Keratinocyte (primary cell): ENCODE measurements around the gene AMN. TPM values are rescaled to one million over a fixed set of nuclear protein-coding genes. Genes with fewer than 3 reads are reported as not detected.
"Not testable (repeated sequence)": the region's sequence is repeated elsewhere in the genome, so short reads cannot be mapped to it uniquely, and the experiment has no call there.

Experiments used
- DNase-seq: peaks from one replicate; pipeline ENCODE4 v3.0.0-alpha.2; 2011; ENCODE audit warnings: low read depth, missing footprints, low spot score
- FAIRE-seq: peaks from 2 replicates; lab custom pipeline; 2011; peaks lifted over from hg19 to GRCh38; lab: Jason Lieb, UNC
- H2AFZ ChIP-seq: 2 replicates; pipeline ENCODE4 v1.6.0; 2012; ENCODE audit warnings: low read length, control low read depth, inconsistent platforms; ENCODE audit not compliant: control insufficient read depth
- H3K27ac ChIP-seq: 2 replicates; pipeline ENCODE4 v1.5.1; 2011; ENCODE audit warnings: low read length; ENCODE audit not compliant: control insufficient read depth, insufficient read depth
- H3K27me3 ChIP-seq: 3 replicates; pipeline ENCODE4 v1.6.0; 2011; ENCODE audit warnings: low read length; ENCODE audit not compliant: control insufficient read depth, insufficient read depth; ENCODE audit errors: extremely low read depth
- H3K36me3 ChIP-seq, 2 experiments: 2 replicates in 1 of 2; 3 replicates in 1 of 2; pipeline ENCODE4 v1.5.1; 2011; ENCODE audit warnings: low read length in 2 of 2, mild to moderate bottlenecking in 1 of 2; ENCODE audit not compliant: control insufficient read depth in 2 of 2, insufficient read depth in 2 of 2; ENCODE audit errors: extremely low read depth in 1 of 2
- H3K4me1 ChIP-seq: 3 replicates; pipeline ENCODE4 v1.5.1; 2011; ENCODE audit warnings: low read length; ENCODE audit not compliant: control insufficient read depth, insufficient read depth; ENCODE audit errors: extremely low read depth
- H3K4me2 ChIP-seq: 3 replicates; pipeline ENCODE4 v1.6.0; 2011; ENCODE audit warnings: low read depth, low read length; ENCODE audit not compliant: control insufficient read depth, insufficient read depth; ENCODE audit errors: extremely low read depth
- H3K4me3 ChIP-seq, 3 experiments: fragments of 200-600 bp in 1 of 3; sonication (generic) in 1 of 3; 2 replicates in 2 of 3; 3 replicates in 1 of 3; pipeline ENCODE4 v1.5.1; 2011 to 2016; ENCODE audit warnings: low read length in 3 of 3, mild to moderate bottlenecking in 3 of 3, control low read depth in 2 of 3, inconsistent platforms in 1 of 3, low read depth in 1 of 3, mixed read lengths in 1 of 3, mixed run types in 1 of 3, moderate library complexity in 1 of 3; ENCODE audit not compliant: control insufficient read depth in 2 of 3, insufficient read depth in 2 of 3; ENCODE audit errors: extremely low read depth in 1 of 3
- H3K79me2 ChIP-seq: 2 replicates; pipeline ENCODE4 v1.6.0; 2012; ENCODE audit warnings: low read length; ENCODE audit not compliant: control insufficient read depth, insufficient read depth
- H3K9ac ChIP-seq: 3 replicates; pipeline ENCODE4 v1.6.0; 2011; ENCODE audit warnings: low read length; ENCODE audit not compliant: control insufficient read depth, insufficient read depth; ENCODE audit errors: extremely low read depth
- H3K9me1 ChIP-seq: 3 replicates; pipeline ENCODE4 v1.6.0; 2011; ENCODE audit warnings: low read length; ENCODE audit not compliant: control insufficient read depth, insufficient read depth; ENCODE audit errors: extremely low read depth
- H3K9me3 ChIP-seq: 2 replicates; pipeline ENCODE4 v1.5.1; 2012; ENCODE audit warnings: low read depth, low read length; ENCODE audit not compliant: control insufficient read depth
- H4K20me1 ChIP-seq: 3 replicates; pipeline ENCODE4 v1.6.0; 2011; ENCODE audit warnings: low read length; ENCODE audit not compliant: control insufficient read depth, insufficient read depth; ENCODE audit errors: extremely low read depth
- CTCF ChIP-seq, 3 experiments: IDR thresholded peaks in 1 of 3; conservative IDR thresholded peaks in 1 of 3; optimal IDR thresholded peaks in 1 of 3; 2 replicates in 2 of 3; 3 replicates in 1 of 3; pipeline versions ENCODE3 to v1.5.1; 2011; ENCODE audit warnings: low read length in 3 of 3, mild to moderate bottlenecking in 3 of 3, moderate library complexity in 2 of 3, control low read depth in 1 of 3, inconsistent platforms in 1 of 3; ENCODE audit not compliant: insufficient read depth in 2 of 3; ENCODE audit errors: extremely low read depth in 1 of 3
- EZH2 ChIP-seq: IDR thresholded peaks from one replicate; pipeline ENCODE4 v1.6.1; 2012; ENCODE audit warnings: inconsistent platforms, mild to moderate bottlenecking, low read length, moderate library complexity
- dilution Hi-C: fragments of 300-500 bp; cut with MboI; formaldehyde crosslinking; loops from one replicate; pipeline ENCODE4 v1.7.0; 2020; ENCODE audit warnings: low sequenced_read_pairs; ENCODE audit not compliant: extremely low pct_ligation_motif_present
- polyA plus RNA-seq, 5 experiments: library from polyadenylated mRNA; depleted of rRNA in 3 of 5; stranded (reverse) in 3 of 5; stranded (forward) in 1 of 5; unstranded in 1 of 5; fragments of >200 nt; gene quantifications; 1 replicate in 1 of 5; 2 replicates in 3 of 5; 3 replicates in 1 of 5; pipeline versions ENCODE4 v1.2.1 to v1.2.3, GENCODE V29; 2011 to 2012; ENCODE audit warnings: missing spikeins in 2 of 5, low read depth in 1 of 5, low replicate concordance in 1 of 5

AMN gene
- polyA plus RNA-seq, 1 donor (not counting 4 experiments of a cell fraction or from before 2014, with no cell fraction given) = 0.22 TPM

GRCh38 chr14:102892651-102893050, 29.8 kb upstream of the AMN start:
- Histone ChIP-seq H3K9me3 (no peaks in the 10 kb centered on the region), H3K36me3 (peaks cover 16% of the 10 kb centered on the region in 2 experiments), H4K20me1 (no peaks in the 10 kb centered on the region), H3K9ac (no peak overlapping the region), H3K4me2 (no peak overlapping the region), H3K9me1 (no peaks in the 10 kb centered on the region), H3K27ac (no peak overlapping the region), H3K4me1 (no peaks in the 10 kb centered on the region), H3K4me3 (no peak overlapping the region), H3K79me2 (no peaks in the 10 kb centered on the region), H2AFZ (no peak overlapping the region), H3K27me3 (no peaks in the 10 kb centered on the region)
- TF ChIP-seq EZH2 (no peak), CTCF (optimal IDR thresholded peaks at IDR 0.05 in 1 of 3, IDR thresholded peaks at IDR 0.05 in 1 of 3, conservative IDR thresholded peaks at IDR 0.05 in 1 of 3; ENCODE audit: extremely low read depth in 1 of 3, insufficient read depth in 2 of 3, low read length in 3 of 3) (no peak)
- FAIRE-seq (no peak), DNase-seq (no peak)
- dilution Hi-C loops = no loop called here

GRCh38 chr14:102893452-102893851, 29.0 kb upstream of the AMN start:
- H3K27me3 ChIP-seq = no peaks in the 10 kb centered on the region
- H3K9me3 ChIP-seq = no peaks in the 10 kb centered on the region
- H4K20me1 ChIP-seq = no peaks in the 10 kb centered on the region
- H3K79me2 ChIP-seq = no peaks in the 10 kb centered on the region
- no peak overlapping the region for H3K27ac ChIP-seq
- FAIRE-seq (no peak), DNase-seq (no peak)
- dilution Hi-C loops = no loop called here
- no peak overlapping the region for H3K4me3 ChIP-seq
- H3K9me1 ChIP-seq = no peaks in the 10 kb centered on the region
- no peak overlapping the region for H3K4me2 ChIP-seq
- H3K4me1 ChIP-seq = no peaks in the 10 kb centered on the region
- H3K36me3 ChIP-seq = peaks cover 10 to 13% of the 10 kb centered on the region in 2 experiments
- TF ChIP-seq CTCF (optimal IDR thresholded peaks at IDR 0.05 in 1 of 3, IDR thresholded peaks at IDR 0.05 in 1 of 3, conservative IDR thresholded peaks at IDR 0.05 in 1 of 3; ENCODE audit: extremely low read depth in 1 of 3, insufficient read depth in 2 of 3, low read length in 3 of 3) (no peak), EZH2 (no peak)
- H2AFZ ChIP-seq = no peak overlapping the region
- H3K9ac ChIP-seq = no peak overlapping the region

- H3K9me3 ChIP-seq, DNase-seq, H3K27ac ChIP-seq, H3K4me1 ChIP-seq, dilution Hi-C loops, H3K9me1 ChIP-seq, FAIRE-seq, H4K20me1 ChIP-seq, H3K9ac ChIP-seq, H2AFZ ChIP-seq, H3K27me3 ChIP-seq, H3K4me2 ChIP-seq, H3K4me3 ChIP-seq, H3K79me2 ChIP-seq: not testable (repeated sequence)
- H3K36me3 ChIP-seq = peaks cover under 1 to 14% of the 10 kb centered on the region in 2 experiments
These were observed 25.7 kb upstream of the AMN start for GRCh38 chr14:102896735-102897134.
